Measurements from ENCODE around the gene FMN1. TPM values are rescaled to one million over a fixed set of nuclear protein-coding genes. Genes with fewer than 3 reads are reported as not detected.

FMN1 gene
- total RNA-seq, 2 donors from 2014 or later = 26.9 to 27.5 TPM

DNA sequence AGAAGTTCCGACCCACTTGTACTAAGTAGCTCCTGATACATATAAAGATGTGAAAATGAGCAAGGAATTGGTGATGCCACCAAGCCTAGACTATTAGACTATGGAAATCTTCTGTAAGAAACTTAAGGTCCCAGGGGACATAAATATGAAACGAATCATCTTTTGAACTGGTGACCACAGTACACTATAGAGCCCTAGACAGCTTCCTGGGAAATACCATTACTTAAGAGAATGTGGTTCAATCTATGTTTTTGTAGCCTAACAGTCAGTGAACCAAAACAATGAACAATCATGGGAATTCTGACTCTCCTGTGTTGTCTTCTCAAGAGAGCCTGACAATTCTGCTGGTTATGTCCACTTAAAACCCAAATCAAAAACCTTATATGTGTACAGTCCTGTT is 285.1 kb downstream of the FMN1 start:
- Histone ChIP-seq H3K4me1 (ENCODE audit: control insufficient read depth in 1 of 2, low read depth in 2 of 2) (no peaks in the 10 kb centered on the region), H3K36me3 (no peaks in the 10 kb centered on the region), H3K27ac (no peak overlapping the region), H3K27me3 (replicated peaks; ENCODE audit: insufficient read depth) (no peaks in the 10 kb centered on the region), H3K9me3 (no peaks in the 10 kb centered on the region), H3K4me3 (no peak overlapping the region)
- DNase-seq (ENCODE audit: low spot score) (no peak), ATAC-seq (ENCODE audit: insufficient number of reproducible peaks, low FRiP score, low read depth) (no peak)
- TF ChIP-seq, protein P1, sequence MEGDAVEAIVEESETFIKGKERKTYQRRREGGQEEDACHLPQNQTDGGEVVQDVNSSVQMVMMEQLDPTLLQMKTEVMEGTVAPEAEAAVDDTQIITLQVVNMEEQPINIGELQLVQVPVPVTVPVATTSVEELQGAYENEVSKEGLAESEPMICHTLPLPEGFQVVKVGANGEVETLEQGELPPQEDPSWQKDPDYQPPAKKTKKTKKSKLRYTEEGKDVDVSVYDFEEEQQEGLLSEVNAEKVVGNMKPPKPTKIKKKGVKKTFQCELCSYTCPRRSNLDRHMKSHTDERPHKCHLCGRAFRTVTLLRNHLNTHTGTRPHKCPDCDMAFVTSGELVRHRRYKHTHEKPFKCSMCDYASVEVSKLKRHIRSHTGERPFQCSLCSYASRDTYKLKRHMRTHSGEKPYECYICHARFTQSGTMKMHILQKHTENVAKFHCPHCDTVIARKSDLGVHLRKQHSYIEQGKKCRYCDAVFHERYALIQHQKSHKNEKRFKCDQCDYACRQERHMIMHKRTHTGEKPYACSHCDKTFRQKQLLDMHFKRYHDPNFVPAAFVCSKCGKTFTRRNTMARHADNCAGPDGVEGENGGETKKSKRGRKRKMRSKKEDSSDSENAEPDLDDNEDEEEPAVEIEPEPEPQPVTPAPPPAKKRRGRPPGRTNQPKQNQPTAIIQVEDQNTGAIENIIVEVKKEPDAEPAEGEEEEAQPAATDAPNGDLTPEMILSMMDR (IDR thresholded peaks at IDR 0.05) = no peak

DNA sequence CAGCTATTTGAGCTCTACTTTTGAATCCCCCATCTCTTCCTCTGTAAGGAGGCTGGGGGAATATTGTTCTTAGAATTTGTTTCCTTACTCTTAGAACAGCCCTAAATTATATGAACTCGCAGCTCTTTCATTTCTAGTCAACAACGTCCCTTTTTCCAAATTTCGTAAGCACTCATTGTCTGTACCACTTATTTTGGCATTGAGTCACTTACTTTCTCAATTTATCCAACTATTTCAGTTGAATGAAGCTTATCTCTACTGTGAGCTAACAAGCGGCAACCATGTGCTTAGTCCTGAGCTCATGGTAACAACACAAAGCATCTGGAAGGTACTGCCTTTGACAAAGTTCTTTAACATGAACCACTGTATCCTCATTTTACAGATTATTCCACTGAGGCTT is 285.6 kb downstream of the FMN1 start:
- H3K36me3 ChIP-seq = no peaks in the 10 kb centered on the region
- no peaks in the 10 kb centered on the region for H3K9me3 ChIP-seq
- DNase-seq (ENCODE audit: low spot score) (no peak), ATAC-seq (ENCODE audit: insufficient number of reproducible peaks, low FRiP score, low read depth) (no peak)
- H3K4me3 ChIP-seq = no peak overlapping the region
- no peaks in the 10 kb centered on the region for H3K4me1 ChIP-seq (ENCODE audit: control insufficient read depth in 1 of 2, low read depth in 2 of 2)
- H3K27me3 ChIP-seq (replicated peaks; ENCODE audit: insufficient read depth) = no peaks in the 10 kb centered on the region
- TF ChIP-seq, protein P1 (IDR thresholded peaks at IDR 0.05) = no peak
- no peak overlapping the region for H3K27ac ChIP-seq

DNA sequence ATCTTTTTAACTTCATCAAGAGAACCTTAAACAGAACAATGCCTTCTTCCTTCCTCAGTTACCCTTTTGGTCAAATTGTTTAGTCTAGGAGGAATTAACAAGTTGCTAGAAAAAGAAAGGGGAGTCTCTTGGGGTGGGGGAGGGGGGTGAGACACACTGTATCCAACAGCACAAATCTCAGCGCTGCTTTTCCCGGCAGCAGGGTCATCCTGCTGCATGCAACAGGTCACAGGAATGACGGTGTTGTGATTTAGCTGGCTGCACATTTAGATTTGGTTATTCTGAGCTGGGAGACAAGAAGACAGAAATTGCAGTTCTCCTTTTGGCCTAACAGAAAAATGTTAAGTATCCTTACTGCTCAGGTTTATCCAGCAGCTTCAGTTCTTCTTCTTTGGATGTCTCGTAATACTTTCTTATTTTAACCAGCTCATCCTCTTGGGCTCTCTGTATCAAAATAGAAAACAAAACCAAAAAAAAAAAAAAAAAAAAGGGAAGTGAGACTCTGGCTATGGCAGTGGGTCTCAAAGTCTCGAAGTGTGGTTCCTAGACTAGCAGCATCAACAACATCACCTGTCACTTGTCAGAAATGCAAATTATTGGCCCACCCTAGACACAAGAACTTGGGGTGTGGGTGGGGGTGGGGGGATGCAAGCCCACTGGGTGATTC is 286.2 kb downstream of the FMN1 start:
- no peak for ATAC-seq (ENCODE audit: insufficient number of reproducible peaks, low FRiP score, low read depth)
- DNase-seq (ENCODE audit: low spot score) = no peak
- H3K27me3 ChIP-seq (replicated peaks; ENCODE audit: insufficient read depth) = no peaks in the 10 kb centered on the region
- H3K4me1 ChIP-seq (ENCODE audit: control insufficient read depth in 1 of 2, low read depth in 2 of 2) = no peaks in the 10 kb centered on the region
- H3K4me3 ChIP-seq = no peak overlapping the region
- no peaks in the 10 kb centered on the region for H3K36me3 ChIP-seq
- H3K27ac ChIP-seq = no peak overlapping the region
- TF ChIP-seq, protein P1 (IDR thresholded peaks at IDR 0.05) = no peak
- H3K9me3 ChIP-seq = no peaks in the 10 kb centered on the region

DNA sequence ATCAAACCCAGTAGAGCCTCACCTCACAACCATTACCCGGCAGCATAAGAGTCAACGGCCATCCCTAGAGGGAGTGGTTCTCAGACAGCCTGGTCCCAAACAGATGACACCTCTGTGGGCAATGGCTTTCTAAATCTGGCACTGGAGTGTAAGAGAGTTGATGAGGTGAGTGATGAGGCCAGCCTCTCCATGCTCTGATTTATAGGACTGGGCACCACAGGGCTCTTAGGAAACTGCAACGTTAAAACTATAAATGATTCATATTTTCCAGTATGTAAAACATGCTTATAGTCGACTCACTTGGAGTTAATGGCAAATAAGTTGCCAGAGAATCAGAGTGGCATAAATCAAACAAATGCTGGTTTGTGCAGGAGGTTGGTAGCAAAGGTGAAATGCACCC is 289.0 kb downstream of the FMN1 start:
- Histone ChIP-seq H3K9me3 (no peaks in the 10 kb centered on the region), H3K27ac (no peak overlapping the region), H3K4me1 (ENCODE audit: control insufficient read depth in 1 of 2, low read depth in 2 of 2) (no peaks in the 10 kb centered on the region), H3K4me3 (no peak overlapping the region), H3K27me3 (replicated peaks; ENCODE audit: insufficient read depth) (no peaks in the 10 kb centered on the region), H3K36me3 (no peaks in the 10 kb centered on the region)
- DNase-seq (ENCODE audit: low spot score) (no peak), ATAC-seq (ENCODE audit: insufficient number of reproducible peaks, low FRiP score, low read depth) (no peak)
- TF ChIP-seq, protein P1 (IDR thresholded peaks at IDR 0.05) = no peak

DNA sequence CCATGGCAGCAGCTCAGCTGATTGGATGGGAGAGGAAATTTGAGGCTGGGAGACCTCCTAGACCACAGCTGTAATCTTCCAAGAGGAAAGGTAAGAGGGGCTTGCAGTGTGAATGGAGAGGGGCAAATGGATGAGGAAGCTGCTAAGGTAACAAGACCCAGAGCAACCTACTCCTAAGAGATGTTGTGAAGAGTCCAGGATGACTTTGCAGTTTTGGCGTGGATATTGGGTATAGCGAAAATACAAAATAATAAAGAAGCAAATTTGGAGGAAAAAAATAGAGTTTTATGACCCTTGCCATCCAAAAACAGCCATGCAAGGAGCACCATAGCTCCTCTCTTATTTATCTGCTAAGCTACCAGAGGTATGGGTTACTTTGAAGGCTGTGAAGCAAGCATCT is 290.1 kb downstream of the FMN1 start:
- H3K4me1 ChIP-seq (ENCODE audit: control insufficient read depth in 1 of 2, low read depth in 2 of 2) = no peaks in the 10 kb centered on the region
- no peaks in the 10 kb centered on the region for H3K9me3 ChIP-seq
- no peak for ATAC-seq (ENCODE audit: insufficient number of reproducible peaks, low FRiP score, low read depth)
- no peak overlapping the region for H3K4me3 ChIP-seq
- no peak for DNase-seq (ENCODE audit: low spot score)
- H3K36me3 ChIP-seq = no peaks in the 10 kb centered on the region
- TF ChIP-seq, protein P1 (IDR thresholded peaks at IDR 0.05) = no peak
- H3K27ac ChIP-seq = no peak overlapping the region
- H3K27me3 ChIP-seq (replicated peaks; ENCODE audit: insufficient read depth) = no peaks in the 10 kb centered on the region
